DMS53 treated with DMSO at 0.1 percent for 48 hours (cell line): ENCODE data around the gene SYT17.

Experiments used
- DNase-seq: peaks from one replicate; lab custom pipeline; 2025; ENCODE audit not compliant: unreplicated experiment; lab: John Stamatoyannopoulos, UW

Gene SYT17

DNA sequence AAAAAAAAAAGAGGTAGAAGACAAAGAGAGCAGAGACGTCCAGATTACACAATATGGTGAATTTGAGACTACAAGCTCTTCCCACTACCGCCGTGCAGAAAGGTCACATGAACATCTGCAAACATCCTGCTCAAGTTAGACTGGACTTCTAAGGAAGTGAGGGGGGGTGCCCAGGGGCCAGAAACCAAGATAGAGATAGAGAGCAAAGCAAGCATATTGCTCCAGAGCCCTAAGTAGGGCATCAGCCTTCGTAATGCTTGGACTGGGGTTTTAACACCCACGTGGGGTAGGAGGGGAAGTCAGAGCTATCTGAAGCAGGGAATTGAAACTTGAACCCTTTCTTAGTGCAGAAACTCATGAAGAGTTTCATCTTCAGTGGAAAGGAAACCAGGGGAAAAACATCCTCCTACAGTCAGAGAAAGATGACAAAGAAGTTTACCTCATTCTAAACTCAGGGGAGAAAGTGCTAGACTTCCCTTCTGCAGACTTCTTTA is 126.2 kb downstream of the SYT17 start:
- no peak for DNase-seq

DNA sequence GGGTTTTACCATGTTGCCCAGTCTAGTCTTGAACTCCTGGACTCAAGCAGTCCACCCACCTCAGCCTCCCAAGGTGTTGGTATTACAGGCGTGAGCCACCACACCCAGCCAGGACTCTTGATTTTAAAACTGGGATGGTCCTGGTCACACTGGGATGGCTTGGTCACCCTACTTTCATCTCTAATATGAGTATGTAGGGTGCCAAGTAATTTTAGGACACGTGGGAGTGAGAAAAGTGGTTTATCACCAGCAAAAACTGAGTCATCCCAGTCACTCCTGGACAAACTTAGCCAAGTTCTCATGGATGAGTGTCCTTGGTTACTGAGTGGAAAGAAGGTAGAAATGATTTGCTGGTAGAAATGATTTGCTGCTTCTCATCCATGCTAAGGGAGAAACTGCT is 127.4 kb downstream of the SYT17 start:
- no peak for DNase-seq

DNA sequence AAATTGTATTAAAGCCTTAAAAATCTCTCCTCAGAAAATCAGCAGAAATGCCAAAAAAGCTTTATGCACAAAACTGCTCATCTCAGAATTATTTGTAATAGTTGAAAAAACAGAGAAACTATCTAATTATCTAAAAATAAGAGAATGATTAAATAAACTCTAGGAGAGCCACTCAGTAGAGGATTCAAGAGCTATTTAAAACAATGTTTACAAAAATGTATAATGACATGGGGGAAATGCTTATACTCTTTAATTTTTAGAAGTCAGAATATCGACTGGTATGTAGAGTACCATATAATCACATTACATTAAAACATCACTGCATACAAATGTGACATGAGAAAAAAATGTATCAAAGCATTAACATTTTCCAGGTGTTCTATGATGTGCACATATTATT is 129.4 kb downstream of the SYT17 start:
- no peak for DNase-seq

DNA sequence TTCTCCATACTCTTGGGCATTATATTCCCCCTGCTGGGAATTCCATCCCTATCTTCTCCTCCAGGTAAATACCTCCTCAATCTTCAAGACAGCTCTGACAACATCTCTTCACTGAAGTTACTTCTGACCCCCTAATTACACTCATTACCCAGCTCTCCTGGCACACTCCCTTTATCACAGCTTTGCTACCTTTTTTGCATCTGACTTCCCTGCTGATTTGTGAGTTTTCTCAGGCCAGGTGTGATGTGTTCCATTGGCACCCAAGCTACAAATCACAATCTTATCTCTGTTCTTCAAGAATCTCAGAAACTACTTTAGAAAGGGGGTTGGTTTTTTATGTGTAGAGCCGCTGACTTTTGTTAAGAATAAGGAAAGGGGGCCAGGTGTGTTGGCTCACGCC is 131.5 kb downstream of the SYT17 start:
- DNase-seq, result no peak

DNA sequence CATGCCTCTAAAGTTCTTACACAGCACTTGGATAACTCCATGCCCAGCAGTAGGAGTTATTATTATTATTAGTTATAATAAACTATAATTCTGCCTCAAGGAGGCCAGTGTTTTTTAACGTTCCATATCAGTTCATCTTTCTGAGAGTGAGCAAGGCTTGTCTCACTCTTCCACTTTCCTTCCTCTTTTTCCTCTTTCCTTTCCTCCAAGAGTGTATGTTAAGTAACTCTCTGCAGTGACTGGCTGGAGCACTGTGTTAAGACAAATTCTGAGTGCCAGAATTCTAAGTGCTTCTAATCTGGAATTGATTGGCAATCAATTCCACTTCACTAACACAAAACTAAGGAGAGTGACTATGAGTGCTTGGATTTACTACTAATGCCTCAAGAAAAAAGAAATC is 133.9 kb downstream of the SYT17 start:
- no peak for DNase-seq

DNA sequence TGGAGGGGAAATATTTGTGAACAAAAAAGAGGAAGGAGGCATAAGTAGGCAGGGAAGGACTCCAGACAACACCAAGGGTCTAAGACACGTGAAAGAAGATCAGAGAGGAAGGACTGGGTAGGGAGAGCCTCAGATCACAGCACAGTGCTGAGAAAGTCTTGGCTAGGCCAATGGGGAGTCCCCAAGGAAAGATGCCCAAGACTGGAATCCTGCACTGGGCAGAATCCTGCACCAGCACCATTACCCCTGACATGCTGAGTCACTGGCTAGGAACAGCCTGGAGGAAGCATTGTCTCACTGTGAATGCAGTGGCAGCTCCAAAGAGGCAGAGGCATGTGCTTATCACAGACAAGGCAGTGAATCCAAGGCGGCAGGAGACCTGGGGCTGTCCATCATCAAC is 136.7 kb downstream of the SYT17 start:
- no peak for DNase-seq

DNA sequence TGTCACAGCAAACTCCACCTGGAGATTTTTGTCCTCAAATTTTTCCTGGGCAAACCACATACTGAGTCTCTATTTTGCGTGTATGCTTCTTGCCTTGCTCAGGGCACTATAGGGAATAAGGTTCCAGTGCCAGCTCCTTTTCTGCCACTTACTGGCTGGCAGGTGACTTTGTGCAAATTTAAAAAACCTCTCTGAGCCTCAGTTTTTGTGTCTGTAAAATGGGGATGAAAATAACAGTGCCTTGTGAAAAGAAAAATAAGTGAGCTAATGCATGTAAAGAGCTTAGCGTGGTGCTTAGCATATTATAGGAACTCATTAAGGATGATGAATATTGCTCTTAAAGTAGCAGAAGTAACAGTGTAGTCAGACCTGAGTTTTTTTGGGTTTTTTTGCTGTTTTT is 137.4 kb downstream of the SYT17 start:
- no peak for DNase-seq

DNA sequence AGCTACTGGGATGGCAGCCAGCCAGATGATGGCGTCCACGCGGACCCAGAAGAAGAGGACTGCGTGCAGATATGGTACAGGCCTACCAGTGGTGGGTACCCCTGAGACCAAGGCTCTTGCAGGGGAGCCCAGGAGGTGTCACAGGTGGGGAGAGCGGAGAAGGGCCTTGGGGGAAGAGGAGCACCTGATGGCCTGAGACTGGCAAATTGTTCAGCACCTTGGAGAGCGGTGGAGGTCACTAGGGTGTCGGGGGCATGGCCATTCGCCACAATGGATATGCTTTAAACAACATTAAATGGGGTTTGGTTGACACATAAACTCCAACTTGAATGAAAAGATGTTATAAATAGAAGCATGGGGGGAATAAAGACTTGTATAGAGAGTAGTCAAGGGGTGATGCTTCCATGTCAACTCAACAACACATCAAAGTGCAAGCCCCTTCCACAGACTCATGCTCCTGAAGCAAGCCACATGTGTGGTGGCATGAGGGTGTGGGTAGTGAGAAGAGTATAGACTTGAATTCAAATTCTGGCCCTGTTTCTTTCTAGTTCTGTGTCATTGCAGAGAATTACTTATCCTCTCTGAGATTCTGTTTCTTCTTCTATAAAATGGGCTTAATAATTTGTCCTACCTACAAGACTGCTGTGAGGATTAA is 139.7 kb downstream of the SYT17 start:
- DNase-seq, result no peak

DNA sequence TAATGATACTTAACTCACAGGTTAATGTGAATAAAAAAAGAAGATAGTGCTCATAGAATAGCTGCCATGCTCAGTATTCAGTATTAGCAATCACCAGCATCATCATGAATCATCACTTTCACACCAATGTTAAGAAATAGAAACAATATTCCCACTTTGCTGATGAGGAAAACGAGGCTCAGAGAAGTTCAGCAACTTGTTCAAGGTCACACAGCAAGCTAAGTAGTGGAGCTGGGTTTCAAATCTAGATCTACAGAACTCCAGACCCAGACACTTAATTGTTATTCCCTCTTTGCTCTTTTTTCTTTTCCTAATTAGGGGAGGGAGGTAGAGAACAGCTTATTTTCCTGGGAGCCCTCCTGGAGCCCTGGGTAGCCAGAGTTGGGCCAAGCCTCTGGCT is 140.4 kb downstream of the SYT17 start:
- no peak for DNase-seq

DNA sequence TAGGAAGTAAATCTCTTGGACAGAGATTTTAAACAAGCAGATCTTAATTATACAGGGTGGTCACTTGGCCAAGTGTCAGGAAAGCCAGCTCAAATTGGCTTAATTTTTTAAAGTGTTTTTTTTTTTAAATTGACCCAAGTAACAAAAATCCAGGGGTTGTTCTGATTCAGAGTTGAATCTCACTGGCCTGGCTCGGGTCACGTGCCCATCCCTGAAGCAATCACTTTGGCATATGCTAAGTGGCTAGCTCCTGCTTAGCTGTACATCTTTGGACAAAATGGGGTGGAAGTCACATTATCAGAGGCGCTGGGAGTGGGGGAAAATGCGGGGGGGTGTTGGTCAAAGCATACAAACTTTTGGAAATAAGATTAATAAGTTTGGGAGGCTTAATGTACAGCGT is 141.1 kb downstream of the SYT17 start:
- DNase-seq, result no peak

DNA sequence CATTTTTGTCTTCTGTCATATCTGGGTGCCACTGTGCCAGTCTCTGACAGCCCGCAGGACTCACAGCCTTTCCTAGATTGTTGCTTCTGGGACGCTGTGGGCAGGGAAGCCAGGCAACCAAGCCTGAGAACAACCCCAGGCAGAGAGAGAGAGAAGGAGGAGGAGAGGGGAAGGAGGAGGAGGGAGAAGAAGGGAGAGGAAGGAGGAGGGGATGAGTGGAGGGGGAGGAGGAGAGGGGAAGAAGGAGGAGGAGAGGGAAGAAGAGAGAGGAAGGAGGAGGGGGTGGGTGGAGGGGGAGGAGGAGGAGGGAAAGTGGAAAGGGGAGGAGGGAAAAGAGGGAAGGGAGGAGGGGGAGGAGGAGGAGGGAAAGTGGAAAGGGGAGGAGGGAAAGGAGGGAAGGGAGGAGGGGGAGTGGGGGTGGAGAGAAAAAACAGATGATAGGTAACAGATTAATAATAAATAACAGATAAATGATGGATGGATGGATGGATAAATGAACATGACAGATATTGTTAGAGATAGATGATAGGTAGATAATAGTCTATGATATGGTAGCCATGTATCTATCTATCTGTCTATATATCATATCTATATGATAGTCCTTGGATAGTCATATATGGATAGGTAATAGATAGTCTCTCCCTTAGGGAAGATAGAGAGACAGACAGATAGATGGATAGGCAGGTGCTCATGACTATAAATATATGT is 146.8 kb downstream of the SYT17 start:
- DNase-seq, result no peak

DNA sequence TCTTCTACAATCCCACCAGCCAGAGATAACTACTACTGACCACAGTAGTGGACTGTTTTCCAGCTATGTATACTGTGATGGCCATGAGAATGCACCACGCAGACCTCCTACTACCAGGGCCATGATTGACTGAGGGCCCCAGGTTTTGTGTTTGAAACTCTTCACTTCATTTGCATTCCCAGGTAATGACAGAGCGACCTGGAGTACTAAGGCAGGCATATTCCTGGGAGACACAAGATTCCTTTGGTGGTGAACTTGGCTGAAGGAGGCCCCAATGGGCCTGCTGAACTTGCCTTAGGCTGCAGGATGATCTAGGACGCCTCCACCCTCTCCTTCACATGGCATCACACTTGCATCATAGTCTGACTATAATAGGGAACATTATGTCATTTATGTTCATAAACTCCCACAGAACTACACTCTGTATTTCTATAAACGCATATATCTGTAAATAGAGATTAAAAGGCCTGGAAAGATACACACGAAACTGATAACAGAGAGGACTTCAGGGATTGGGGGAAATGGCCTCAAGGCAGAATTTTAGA is 147.9 kb downstream of the SYT17 start:
- DNase-seq, result no peak

DNA sequence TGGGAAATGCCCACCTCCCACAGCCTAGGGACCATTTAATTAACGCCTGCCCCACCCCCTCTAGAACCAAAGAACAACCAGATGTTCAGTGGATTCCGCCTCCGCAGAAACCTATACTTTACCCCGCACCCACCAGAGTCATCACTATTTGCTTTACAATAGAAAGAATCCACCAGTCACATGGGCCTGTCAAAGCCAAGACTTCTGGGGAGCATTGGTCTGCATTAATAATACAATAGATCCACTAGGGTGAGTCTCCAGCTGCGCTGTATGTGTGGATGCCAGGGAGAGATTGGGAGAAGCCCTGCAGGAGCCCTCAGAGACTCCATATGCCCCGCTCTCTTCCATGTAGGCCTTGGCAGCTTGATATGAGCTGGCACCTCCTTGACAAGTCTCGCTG is 148.8 kb downstream of the SYT17 start:
- DNase-seq, result no peak
